Stimulated activated CD8-positive, alpha-beta memory T cell treated with anti-CD3 and anti-CD28 coated beads, Interleukin-4, amount 100 ng/mL, for 48 hours (primary cell): ENCODE results near the gene AQP3.
"Not testable (repeated sequence)": the region's sequence is repeated elsewhere in the genome, so short reads cannot be mapped to it uniquely, and the experiment has no call there.

Source experiments
- DNase-seq: peaks from one replicate; pipeline ENCODE4 v3.0.0-alpha.2; 2020

AQP3 gene

DNA sequence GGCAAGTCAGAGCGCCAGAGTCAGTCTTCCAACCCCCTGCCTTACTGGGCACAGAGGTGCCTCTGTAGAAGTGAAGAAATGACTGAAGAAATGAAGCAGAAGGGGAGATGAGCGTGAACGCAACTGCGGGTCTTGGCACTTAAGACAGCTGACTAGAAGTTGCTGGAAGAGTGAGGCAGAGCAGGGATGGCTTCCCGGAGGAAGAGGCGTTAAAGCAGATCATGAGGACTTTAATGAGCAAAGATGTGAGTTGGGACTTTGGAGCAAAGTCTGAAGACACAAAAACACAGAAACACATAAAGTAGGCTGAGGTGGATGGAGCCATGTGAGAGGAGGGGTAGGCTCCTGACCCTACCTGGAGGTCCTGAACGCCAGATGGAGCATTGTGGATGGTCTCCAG lies 7.2 kb downstream of the AQP3 start:
- DNase-seq: no peak

DNA sequence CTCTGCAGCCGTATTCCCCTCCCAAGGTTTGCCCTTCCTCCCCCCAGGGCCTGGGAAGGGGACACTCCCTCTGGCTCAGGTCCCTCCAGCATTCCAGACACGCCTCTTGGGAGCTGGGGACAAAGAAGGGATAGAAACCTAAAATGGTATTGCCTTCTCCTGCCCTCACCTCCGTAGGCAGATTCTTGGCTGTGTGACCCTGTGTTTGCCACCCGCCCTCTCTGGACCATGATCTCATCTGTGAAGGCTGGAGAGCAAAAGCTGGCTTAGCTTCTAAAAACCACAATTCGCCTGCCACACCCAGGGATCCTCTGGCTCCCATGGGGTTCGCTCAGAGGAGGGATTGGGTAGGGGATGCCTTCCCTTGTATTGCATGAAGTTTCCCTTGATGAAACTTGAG lies 7.7 kb downstream of the AQP3 start:
- no peak for DNase-seq

DNA sequence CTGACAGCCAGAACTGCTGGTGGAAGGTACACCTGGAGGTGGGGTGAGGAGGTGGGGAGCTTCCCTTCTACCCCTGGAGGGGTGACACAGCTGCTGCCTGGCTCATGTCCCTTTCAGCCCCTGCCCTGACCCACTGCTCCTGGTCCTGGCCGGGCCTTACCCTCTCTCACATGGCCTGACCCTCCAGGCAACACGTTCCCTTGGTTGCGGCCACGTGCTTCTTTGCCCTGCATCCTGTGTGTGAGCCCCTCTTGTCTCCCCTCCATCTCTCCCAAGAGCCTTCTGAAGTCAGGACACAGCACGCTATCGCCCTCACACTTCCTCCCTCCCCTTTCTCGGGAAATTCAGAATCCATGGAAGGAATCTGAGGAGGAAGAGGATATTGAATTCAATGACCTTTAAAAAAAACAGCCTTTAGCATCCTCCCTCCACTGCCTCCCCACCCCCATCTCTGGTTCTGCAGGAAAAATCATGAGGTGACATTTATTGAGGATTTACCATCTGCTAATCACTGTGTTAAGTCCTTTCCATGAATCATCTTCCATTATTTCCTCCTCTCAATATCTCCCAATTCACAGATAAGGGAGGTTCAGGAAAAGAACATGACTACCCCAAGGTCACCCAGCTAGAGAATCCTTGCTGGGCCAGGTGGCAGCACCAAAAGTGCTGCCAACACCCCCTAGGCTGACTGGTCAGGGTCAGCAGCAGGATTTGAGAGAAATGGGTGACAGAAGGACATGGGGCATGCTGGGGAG lies 8.3 kb downstream of the AQP3 start:
- no peak for DNase-seq

DNA sequence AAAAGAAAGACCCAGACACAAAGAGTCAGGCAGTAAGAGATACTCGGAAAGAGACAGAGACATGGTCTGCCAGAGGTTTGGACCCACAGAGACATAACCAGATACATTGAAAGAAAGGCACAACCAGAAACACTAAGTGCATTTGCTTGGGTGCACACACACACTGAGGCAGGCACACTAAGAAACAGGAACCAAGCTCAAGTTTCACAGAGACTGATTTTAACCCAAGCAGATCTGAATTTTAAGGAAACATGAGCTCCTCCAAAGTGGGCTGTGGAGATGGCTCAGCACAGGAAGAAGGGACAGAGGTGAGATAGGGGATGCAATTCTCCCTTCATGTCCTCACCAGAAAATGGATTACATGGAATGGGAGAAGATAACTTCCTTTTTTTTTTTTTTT lies 9.5 kb downstream of the AQP3 start:
- no peak for DNase-seq

DNA sequence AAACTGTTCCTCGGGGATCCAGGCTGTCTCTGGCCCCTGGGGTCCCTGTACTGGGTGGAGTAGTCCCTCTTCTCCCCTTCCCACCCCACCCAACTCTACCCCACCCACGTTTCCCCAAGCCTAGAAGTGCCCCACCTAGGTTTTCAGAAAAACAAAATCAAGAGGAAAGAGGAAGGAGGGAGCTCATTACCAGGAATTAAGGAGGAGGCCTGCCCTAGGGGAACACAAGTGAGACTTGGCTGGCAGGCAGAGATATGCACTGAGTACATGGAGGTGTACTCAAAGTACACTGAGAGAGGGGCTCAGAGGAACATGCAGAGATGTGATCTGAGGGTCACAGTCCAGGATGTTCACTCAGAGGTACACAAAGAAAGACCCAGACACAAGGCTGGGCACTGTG lies 10.2 kb downstream of the AQP3 start:
- DNase-seq: no peak

DNA sequence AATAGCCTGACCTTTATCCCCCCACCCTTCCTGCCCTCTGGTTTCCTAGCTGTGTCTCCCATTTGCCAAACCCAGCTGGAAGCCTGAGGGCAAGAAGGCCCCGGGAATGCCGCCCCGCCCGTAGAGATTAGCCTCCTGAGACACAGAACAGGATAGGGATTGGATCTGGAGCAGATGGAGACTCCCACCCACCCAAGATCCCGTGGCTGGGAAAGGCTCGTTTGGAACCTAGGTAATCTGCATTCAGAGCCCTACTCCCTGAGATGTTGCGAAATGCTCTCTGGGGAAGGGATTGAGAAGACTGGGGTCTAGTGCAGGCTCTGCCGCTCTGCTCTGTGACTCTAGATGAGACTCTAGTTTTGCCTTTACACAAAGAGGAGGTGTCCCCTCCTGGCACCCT lies 10.9 kb downstream of the AQP3 start:
- DNase-seq: no peak

DNA sequence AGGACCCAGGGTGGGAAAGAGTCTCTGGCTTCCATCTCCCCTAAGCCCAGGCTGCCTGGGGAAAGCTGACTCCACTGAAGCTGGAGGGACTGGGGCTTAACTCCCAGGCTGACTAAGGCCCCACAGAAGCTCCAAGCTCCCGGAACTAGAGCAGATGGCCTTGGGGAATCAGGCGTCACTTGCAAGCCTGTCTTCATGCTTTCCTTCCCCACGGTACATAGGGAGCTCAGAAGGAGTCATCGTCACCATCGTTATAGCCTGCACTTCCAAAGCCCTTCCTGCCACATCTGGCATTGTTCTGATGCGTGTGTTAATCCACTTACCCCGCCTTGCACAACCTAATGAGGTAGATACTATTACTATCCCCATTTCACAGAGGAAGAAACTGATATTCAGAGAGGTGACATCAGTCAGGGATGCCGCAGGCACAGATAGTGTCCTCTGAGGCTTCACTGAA lies 11.5 kb downstream of the AQP3 start:
- no peak for DNase-seq

DNA sequence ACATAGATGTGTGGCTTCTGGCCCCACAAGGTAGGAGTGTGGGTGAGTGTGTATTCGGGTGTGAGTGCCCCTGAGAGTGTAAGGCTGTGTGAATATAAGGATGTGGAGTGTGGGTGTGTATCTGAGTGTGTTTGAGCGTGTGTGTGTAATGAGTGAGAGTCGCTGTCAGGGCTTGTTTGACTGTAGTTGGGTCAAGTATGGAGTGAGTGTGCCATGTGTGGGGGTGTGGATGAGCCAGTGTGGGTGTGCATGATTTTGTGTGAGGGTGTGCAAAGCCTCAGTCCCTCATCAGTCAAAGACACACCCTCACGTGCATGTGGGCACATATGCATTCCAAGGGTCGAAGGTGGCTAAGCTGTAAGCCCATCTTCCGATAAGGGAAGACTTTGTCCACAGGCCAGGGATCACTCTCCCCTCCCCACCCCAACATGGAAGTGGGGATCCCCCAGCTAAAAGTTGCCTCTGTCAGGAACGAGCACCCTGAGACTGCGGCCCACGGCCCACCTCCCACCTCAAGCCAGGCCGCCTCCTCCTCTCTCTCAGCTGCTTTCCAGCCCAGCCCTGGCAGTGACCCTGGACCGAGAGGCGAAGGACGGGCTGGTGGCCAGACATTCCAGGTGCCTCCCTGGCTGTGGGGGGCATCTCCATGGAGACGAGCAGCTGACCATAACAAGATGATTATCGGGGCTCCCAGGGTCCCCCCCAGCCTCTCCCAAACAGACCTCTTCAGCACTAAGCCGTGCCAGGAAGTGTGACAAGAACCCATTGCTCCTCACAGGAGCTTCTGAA lies 12.9 kb downstream of the AQP3 start:
- no peak for DNase-seq

DNA sequence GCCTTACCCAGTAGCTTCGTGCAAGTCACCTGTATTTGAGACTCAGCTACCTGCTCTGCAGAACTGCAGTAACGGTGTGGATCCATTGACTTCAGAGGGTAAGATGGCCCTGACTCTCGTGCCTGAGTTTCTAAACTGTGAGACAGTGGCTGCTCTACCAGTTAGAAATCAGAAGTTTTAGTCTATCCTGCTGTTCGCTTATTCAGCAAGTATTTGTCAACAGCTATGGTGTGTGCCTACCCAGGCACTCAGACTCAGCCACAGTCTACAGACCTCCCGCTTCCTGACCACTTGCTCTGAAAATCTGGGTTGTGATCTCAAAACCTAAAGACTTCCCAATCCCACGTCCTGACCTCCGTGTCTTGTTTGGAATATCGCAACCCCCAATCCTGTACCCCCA lies 13.5 kb downstream of the AQP3 start:
- DNase-seq: no peak

DNA sequence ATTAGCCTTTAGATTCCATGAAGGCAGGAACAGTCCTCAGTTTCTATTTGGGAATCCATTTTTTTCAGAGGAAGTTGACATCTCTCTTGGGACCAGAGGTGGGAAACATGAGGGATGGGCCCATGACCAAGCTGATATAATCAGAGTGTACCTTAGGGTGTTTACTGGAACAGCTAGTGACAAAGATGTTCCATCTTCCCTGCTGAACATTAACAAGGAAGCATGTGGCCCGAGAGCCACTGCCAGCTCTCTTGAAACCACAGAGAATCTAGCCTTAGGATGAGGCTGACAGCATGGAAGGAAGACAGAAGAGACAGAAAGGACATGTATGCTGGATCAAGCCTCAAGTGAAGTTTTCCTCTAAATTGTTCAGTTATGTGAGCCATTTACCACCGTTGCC lies 16.0 kb downstream of the AQP3 start:
- DNase-seq: no peak

DNA sequence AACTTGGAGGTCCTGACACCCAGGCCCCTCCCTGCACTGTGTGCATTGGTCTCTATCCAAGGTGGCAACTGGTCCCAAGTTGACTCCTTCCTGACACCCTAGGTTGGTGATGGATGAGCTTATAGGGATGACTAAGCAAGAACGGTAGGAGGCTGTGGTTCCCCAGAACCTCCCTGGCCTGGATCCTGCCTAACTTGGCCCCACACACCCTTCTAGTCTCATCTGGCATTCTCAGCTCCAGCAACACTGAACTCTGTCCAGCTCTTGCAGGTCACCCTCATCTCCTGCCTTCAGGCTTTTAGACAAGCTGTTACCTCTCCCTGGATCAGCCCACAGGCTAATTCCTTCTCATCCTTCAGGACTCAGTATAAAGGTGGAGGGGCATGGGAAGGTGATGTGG lies 16.5 kb downstream of the AQP3 start:
- DNase-seq: no peak

DNA sequence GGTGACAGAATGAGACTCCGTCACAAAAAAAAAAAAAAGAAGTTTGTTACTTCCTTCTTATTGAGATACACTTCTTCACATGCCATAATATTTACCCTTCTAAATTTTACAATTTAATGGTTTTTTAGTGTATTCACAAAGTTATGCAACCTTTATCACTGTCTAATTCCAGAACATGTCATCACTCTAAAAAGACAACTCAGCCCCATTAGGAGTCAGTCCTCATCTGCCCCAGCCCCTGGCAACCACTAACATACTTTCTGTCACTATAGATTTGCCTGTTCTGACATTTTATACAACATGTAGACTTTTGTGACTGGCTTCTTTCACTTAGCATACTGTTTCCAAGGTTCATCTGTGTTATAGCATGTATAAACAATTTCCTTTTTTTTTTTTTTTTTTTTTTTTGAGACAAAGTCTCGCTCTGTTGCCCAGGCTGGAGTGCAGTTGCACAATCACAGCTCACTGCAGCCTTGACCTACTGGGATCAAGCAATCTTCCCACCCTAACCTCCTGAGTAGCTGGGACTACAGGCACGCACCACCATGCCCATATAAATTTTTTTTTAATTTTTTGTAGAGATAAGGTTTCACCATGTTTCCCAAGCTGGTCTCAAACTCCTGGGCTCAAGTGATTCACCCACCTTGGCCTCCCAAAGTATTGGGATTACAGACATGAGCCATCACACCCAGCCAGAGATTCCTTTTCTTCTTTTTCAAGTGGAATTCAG lies 18.0 kb downstream of the AQP3 start:
- no peak for DNase-seq

DNA sequence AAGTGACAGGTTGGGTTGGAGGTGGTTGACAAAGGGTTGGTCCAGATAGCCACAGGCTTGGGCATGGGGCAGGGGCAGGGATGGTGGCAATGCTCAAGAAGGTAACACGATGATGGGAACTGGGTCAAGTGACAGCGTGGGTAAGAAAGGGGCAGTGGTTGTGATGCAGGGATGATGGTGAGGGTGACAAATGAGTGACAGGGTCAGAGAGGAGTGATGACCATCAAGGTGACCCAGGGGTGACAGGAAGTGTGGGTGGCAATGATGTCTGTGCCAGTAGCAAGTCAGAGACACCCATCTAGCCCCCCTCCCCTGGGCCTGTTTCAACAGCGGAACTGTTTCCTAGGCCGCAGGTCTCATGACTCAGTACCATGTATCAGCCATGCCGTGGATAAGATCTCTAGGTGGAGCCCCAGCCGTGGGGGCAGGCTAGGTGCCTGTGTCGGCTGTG lies 20.5 kb downstream of the AQP3 start:
- DNase-seq: peak; percentile 51

DNA sequence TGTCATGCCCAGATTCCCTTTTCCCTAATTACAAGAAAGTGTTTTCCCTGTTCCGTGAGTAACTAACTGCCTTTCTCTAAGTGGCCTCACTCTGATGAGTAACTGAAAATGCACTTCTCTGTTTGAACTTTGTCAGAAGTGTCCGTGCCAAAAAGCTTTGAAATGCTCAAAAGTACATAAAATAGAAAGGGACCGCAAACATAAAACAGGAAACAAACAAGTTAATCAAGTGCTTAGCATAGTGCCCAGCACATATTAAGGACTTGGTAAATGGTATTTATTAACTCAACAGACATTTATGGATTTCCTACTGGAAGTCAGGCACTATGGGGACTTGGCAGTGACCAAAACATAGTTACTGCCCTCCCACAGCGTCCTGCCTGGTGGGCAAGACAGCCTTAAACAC lies 22.3 kb downstream of the AQP3 start:
- DNase-seq: no peak

DNA sequence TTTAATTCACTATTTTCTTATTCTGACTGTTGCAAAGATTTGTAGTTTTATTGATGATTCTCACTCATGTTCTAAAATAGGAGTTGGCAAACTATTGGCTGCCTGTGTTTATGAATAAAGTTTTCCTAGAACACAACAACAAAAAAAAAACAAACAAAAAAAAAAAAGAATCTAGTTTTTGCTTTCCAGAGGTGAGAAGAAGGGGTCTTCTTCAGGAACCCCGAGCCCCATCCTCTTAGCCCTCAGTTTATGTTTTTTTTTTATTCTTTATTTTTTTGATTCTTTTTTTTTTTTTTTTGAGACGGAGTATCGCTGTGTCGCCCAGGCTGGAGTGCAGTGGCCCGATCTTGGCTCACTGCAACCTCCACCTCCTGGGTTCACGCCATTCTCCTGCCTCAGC lies 22.9 kb downstream of the AQP3 start:
- not testable (repeated sequence) for DNase-seq

DNA sequence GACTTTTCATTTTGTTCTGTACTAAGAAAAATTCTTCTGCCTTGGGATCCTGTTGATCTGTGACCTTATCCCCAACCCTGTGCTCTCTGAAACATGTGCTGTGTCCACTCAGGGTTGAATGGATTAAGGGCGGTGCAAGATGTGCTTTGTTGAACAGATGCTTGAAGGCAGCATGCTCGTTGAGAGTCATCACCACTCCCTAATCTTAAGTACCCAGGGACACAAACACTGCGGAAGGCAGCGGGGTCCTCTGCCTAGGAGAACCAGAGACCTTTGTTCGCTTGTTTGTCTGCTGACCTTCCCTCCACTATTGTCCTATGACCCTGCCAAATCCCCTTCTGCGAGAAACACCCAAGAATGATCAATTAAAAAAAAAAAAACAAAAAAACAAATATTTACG lies 23.4 kb downstream of the AQP3 start:
- not testable (repeated sequence) for DNase-seq

DNA sequence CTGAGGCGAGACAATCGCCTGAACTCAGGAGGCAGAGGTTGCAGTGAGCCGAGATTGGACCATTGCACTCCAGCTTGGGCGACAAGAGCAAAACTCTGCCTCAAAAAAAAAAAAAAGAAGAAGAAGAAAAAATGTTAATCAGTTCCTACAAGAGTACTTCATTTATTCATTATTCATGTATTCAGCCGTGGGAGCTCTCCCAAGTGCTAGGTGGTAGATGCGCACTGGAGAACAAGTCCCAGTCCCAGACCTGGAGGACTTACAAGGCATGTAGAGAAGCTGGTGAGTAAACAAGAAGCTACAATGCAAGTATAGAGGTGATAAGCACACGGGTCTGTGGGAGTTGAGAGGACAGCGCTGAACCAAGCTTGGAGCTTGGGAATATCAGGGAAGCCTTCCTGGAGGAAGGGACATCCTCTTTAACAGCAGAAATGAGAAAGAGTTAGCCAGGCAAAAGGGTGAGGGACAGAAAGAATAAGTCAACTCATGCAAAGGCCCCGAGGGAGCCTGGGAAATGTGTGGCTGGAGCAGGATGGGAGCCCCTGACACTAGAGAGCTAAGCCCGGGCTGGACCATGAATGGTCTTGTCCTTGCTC lies 27.6 kb downstream of the AQP3 start:
- no peak for DNase-seq

DNA sequence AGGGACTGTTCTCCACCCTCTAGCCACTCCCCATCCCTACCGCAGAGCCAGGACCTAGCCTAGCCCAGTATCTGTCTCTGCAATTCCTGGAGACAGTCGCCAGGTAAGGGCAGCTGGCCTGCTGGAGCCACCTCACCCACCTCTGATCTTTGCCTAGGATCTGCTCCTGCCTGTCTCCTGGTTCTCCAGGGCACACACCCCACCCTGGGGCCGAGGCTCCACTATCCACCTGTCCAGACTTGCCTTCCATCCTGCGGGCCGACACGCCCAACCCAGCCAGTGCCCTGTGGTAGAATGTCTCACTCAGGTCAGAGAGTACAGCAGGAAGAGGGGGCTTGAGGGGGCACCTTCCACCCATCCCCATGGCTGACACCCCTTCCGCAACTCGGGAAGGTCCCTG lies 29.3 kb downstream of the AQP3 start:
- no peak for DNase-seq

DNA sequence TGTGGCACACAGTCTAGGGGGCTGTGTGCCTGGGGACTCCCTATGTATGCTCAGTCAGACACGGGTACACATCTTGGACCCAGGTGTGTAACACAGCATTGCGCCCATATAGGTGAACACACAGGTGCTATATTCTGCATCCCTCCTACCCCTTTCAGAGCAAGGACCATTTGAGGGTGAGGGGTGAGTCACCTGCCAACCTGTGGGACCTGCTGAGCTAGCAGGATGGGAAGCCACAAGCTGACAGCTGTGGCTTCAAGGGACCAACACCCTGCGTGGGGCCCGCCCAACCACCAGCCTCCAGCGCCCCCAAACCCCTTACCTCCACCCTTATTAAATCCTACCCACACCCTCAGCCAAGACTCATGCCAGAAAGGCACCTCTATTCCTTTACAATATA lies 30.4 kb downstream of the AQP3 start:
- DNase-seq: no peak

DNA sequence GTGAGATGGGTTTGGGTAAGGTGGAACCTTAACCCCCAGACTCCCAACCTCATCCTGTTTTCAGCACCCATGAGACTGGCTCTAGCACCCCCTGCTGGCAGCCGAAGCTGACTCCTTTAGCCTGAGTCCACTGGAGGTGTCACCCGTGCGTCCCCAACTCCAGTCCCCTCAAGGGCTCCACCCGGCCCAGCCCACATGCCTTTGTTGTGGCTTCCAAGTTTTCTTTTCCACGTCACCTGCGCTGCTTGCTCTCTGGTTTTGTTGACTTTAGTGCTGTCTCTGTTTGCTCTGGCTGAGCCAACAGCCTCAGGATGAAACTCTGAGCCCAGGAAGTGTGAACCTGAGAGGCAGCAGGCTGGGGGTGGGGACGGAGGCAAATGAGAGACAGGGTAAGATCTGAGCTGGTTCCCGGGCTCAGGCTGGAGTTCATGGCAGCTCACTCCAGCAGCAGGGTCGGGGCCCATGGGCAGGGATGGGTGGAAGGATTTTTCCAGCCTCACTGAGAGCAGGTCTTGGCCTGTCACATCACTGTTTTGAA lies 31.8 kb downstream of the AQP3 start:
- DNase-seq: peak; percentile 98

DNA sequence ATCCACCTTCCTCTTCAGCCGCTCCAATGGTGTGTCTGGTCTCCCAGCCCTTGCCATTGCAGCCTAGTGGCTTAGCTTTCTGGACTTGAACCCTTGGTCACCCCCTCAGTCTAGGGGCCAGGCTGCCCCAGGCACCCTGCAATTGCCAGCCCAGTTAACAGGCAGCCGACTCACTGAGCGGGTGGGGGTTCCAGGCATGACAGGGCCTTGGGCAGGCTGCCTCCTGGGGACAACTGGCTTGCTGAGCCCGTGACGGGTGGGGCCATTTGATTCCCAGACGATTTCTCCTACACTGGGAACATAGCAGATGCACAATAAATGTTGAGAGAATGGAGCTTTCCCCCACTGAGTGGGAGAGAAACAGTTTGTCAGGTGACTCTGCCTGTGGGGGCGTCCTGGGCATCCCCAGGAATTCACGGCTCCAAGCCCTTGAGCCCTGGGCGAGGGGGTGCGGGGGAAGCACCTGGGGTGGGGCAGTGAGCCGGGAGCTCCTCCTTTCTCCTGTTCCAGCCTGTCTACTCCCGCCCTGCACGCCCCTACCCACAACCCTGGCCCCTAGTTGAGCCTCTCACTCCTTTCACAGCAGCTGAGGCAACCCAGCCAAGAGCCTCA lies 32.4 kb downstream of the AQP3 start:
- no peak for DNase-seq

DNA sequence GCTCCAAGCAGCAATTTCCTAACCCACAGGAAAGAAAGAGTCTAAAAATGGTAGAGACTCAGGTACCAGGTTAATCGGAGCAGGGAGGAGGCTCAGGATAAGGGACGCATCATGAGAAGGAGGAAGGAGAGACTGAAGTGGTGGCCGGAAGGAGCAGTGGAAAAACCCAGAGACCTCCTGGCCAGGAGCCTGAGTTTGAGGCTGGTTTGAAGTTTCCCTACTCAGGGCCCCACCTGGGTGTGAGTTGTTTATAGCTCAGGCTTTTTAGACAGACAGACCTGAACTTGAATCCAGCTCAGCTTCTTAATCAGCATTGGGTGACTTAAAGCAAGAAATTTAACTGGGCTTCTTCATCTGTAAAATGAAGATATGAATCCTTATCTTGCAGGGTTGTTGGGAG lies 33.1 kb downstream of the AQP3 start:
- no peak for DNase-seq

DNA sequence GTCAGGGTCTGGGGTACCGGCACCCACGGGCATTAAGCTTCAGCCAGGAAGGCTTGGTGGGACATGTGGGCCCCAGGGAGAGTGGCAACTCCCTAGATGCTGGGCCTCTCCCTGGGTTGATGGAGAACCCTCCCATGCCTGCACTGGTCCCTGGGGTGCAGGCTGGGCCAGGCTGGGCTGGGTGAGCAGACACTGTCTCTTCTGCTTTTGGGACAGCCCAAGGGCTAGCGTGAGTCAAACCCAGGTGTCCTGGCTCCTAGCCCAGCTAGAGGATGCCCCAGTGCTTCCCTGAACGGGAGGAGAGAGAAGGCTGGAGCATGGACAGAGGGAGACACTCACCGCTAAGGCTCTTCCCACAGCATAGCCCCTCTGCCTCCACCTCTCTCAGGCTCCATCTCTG lies 39.3 kb downstream of the AQP3 start:
- DNase-seq: no peak
